HG03064 (cell line): ENCODE measurements around the gene CEP85.
"Not testable (repeated sequence)": the region's sequence is repeated elsewhere in the genome, so short reads cannot be mapped to it uniquely, and the experiment has no call there.

Source experiments
- ATAC-seq: cut with Tn5 transposase; IDR thresholded peaks from one replicate; pipeline ENCODE4 v1.9.1; 2021; ENCODE audit warnings: low read depth; ENCODE audit not compliant: unreplicated experiment

CEP85 gene

DNA sequence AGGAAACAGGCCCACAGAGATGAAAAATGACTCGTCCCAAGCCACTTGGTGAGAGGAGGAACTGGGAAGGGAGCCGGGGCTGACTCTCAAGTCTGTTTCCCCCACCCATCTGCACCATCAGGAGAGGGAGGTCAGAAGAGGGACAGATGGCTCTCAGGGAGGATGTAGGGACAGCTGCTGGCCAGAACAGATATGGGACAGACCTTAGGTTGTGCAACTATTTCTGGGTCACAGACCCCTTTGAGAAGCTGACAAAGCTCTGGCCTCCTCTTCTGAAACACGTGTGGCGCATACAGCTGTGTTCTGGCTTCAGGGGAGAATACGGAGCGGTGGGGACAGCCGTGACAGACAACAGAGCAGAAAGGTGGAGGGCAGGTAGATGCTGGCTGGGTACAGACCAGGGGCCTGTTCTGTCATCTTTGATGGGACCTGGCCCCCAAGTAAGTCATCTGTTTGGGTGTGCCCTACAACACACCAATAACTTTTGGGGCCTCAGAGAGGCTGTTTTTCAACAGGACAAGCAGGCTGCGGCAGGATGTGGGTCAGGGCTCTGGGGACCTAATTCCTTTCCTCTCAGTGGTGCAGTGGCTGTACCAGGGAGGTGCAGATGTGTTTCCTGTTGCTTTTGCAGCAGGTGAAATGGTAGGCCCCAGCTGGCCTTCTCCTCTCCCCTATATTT is 53.2 kb downstream of the CEP85 start:
- peak; percentile 39 for ATAC-seq

DNA sequence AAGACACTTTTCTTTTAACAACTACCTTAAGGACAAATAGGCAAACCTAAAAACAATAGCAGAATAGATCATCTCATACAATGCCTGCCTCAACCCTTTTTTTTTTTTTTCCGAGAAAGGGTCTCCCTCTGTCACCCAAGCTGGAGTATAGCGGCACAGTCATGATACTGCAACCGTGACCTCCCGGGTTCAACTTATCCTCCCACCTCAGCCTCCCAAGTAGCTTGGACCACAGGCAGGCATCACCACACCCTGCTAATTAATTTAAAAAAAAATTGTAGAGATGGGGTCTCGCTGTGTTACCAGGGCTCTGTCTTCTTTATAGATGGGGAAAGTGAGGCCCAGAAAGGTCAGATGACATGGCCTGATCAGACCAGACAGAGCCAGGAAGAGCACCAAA is 53.8 kb downstream of the CEP85 start:
- ATAC-seq = no peak

DNA sequence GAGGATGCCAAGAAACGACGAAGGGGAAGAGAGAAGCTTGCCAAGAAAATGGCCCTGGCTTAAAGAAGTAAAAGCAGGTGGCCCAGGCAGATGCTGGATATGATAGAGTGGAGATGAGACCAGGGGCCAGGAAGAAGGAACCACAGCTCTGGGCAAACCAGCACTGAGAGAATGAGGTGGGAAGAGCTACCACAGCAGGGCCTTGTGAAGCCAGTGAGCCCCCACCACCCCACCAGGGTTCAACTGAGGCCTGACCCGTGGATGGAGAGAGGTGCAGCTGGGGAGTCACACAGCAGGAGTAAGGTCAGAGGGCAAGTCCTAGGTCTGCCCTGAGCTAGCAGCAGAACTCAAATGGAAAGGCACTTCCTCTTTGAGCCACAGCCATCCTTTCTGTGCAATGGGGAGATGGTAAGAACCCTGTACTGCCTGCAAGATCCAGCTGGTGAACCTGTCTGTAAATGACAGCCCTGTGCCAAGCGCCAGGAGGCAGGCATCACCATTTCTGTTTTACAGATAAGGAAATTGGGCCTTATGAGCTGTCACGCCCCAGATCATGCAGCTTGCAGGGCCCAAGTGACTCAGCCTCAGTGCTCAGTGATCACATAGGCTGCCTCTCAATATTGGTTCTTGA is 54.4 kb downstream of the CEP85 start:
- ATAC-seq = no peak

DNA sequence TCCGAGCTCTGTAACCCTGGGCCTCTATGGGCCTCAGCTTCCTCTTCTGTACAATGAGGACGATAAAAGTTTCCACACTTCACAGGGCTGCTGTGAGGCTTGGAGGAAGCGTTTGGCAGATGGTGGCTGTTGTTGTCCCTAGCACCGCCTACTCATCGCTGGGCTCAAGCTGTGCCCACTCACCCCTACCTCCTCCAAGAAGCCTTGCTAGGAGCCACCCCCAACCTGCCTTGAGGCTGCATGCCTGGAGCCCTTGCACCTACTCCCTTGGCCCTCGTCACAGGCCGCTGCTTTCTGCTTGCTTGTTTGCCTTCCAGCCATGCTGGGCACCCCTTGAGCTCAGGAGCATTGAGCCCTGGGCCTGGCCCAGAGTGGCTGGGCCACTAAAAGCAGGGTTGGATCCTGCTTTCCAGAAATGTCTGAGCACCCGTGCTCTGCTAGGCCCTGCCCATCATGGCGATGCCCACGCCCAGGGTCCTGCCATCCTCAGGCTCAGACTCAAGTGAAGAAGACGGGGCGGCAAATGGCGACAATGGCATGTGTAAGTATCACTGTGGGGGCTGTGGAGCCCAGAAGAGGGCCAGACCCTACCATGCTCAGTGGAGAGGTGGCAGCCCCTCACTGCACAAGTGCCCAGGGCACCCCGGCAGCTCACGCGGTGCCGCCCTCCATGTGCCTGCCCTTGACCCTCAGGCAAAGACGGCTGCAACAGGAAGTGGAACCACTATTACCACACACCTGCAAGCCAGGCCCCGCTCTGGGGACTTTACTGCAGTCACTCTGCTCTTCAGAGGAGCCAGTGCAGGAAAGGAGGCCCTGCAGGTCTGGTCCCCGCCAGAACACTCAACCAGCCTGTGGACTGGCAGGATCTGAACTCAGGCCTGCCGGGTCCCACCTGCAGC is 55.4 kb downstream of the CEP85 start:
- no peak for ATAC-seq

DNA sequence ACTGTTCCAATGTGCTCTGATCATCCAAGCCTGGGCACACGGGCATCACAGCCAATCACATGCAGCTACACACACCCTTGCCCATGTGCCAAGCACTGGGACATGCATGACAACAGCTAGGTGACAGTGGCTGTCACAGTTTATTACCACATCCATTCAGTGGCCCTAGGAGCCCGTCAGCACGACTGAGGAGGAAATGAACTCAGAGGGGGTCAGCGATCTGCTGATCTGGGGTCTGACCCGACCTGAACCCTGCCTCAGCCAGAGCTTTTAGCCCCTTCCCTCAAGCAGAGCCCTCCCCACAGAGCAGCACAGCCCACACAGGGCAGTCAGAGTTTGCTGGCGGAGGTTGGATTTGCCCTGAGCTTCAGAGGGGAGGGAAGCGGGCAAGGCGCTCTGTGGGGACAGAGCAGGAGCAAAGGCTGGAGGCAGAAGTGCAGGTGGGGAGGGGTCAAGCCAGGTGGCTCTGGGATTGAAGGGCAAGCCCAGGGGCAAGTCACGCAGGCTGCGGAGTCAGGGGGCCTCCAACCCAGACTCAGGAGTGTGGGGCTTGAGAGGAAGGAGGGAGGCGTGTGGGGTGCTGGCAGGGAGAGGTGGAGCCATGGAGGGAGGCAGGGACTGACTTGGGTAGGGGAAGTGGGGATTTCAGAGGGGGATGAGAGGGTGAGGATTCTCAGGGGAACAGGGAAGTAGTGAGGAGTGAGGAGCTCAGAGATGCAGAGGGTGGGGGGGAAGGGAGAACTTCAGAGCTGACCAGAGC is 56.3 kb downstream of the CEP85 start:
- no peak for ATAC-seq

DNA sequence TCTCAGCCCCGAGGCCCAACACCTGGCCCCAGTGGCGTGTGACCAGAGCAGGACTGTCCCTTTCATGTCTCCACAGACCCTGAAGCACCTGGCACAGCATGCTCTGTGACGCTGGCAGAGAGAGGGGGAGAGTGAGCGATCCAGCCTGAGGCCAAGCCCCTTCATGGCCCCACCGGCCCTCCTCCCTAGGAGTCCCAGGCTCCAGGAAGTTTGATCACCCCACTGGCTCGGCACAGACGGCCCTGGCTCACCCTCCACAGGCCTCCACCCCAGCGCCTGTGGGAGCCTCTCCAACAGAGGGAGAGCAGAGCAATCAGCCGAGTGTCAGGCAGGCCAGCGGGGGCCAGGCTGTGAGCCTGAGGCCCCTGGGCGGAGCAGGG is 56.9 kb downstream of the CEP85 start:
- no peak for ATAC-seq

DNA sequence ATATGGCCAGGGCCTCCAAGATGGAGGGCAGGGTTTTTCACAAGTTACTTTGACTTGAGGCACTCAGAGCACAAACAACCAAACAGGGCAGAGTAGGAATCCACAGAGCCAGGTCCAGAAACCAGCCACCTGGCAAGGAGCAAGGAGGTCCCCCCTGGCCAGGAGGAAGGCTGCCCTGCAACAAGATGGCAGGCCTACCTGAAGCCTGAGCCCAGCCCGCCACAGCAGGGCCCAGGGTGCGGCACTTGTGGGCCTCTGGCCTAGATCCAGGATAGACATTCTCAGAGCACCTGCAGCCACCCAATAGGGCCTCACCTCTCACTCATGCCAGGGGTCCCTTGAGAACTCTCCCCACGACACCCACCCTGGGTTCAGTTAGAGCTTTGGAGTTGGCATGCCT is 57.4 kb downstream of the CEP85 start:
- ATAC-seq = no peak

DNA sequence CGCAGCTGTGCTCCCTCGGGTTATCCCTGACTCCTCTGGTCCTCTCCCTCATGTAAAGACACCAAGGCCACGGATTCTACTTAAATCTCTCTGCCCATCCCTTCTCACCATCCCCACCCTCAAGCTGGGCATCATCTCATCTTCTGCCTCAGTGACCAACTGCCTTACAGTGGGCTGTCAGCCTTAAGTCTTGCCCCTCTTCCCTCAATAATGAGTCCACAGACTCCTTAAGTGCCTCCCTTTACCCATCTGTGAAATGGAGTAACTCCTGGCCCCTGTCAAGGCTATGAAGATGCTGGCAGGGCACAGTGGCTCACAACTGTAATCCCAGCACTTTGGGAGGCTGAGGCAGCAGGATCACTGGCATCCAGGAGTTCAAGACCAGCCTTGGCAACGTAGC is 57.9 kb downstream of the CEP85 start:
- ATAC-seq = no peak

DNA sequence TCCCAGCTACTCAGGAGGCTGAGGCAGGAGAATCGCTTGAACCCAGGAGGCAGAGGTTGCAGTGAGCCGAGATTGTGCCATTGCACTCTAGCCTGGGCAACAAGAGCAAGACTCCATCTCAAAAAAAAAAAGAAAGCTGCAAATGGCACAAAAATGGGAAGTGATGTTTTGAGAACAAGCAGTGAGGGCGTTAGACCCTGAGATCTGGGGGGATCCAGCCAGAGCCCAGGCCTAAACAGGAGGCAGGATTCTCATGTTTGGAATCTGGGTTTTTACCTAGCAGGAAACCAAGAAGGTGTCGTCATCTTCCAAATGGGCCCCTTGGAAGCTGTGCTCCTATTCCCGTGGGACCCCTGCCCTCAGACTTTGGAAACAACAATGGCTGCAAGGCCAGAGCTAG is 58.7 kb downstream of the CEP85 start:
- ATAC-seq = not testable (repeated sequence)

DNA sequence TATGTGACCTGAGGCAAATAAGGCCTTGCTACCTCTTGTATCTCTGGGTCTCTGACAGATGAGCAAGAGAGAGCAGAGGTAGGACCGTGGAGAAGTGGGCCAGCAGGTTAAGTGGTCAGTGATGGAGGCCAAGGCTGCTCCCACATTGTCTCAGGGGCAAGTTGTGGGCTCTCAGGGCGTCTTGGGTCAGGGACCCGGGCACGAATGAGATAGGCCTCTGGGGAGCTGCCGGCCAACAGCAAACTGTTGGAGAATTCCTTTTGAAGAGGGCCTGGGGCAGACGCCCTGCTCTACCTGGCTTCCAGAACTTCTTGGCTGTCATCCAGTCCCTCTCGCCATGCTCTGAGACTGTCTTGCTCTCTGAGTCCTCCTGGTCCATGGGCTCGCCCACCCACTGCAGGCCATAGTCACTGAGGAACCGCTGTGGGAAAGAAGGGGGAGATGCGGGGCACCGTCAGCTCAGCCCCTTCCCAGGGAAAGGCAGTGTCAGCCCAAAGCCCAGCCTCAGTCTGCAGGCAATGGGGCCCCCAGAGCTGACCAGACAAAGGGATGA is 60.0 kb downstream of the CEP85 start:
- ATAC-seq = no peak

DNA sequence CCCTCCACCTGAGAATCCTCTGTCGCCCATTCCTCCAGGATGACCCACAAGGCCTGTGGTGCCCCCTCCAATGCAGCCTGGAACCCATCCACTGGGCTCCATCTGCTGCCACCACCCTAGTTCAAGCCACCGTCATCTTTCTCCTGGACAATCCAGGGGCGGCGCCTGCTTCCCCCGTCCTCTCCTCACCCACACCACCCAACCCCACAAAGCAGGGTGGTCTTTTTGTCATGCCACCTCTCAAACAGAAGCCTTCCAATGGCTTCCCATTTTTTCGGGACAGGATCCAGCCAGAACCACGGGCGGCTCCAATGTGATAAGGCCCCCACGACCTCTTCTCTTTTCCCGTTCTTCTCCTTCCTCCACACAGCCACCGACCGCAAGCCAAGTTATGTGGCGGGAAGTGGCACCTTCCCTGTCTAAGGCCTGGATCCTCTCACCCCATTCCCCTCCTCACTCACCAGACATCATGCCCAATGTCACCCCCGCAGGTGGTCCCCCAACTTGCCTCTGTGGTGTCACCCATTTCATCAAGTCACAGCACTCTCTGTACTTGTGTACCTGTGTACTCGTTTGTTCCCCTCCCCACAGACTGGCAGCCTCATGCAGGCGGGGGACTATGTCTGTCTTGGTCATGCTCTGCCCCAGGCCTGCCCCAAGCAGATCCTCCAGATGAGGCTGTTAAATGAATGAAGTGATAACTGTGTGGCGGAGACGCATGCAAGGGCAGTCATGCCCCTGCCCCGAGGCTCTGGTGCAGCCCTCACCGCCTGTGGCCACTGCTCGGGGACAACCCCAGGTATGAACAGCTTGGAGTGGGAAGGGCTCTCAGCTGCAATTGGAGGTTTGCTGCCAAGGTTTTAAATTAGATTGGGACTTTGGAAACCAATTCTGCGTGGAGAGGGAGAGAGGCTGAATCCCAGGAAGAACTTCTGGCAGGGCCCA is 61.5 kb downstream of the CEP85 start:
- no peak for ATAC-seq

DNA sequence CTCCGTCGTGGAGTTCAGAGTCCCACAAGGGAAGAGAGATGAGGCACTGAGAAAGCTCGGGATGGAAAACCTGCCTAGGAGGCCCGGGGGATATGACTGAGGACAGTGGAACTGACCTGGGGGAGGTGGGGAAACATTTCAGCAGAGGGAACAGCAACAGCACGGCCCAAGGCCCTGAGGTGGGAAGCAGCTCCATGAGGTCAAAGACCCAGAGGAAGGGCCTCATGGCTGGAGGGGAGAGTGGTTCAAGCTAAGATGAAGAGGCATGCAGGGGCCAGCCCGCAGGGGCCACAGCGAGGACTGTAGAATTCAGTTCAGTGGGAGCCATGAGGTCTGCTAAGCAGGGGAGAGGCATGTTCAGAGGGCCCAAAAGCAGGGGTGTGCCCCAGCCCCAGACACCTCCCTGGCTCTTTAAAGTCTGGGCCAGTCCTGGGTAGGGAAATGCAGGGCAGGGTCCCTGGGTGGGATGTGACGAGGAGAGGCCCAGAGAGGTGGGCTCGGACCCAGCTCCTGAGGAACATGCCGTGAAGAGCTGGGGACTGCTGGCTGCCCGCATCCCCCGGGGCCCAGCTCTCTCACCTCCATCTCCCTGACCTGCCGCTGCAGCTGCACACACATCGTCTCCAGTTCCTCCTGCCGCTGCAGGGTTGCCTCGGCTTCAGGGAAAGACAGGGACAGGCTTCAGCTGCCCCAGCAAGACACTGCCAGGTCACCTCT is 62.5 kb downstream of the CEP85 start:
- no peak for ATAC-seq

DNA sequence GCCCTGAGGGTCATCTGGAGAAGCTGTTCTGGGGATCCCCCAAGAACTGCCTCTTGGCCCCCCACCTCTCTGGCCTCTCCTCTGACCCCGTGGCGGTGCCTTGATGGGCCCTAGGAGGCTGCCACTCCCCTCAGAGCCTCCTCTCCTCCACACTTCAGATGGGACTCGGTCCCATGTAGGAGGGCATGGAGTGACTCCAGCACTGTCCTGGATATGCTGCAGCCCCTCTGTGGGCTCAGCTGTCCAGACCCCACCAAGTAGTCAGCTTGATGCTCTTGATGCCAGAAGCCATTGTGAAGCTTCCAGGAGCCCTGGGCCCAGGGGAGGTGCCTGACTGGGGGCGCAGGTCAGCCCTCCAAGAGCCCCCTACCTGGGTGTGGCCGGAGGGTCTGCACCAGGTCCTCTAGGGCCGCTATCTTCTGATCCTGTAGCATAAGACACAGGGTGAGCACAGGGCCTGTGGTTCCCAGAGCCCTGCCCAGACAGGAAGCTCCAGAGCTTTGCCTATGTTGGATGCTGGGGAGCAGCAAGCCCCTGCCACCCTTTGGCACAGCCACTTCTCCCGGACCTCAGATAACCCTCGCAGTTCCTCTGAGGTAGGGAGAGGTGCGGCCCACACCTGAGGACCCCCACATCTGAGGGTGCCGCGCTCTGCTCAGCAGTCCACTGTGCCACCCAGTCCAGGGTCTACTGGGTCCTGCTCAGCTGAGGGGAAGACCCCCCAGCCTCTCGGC is 63.2 kb downstream of the CEP85 start:
- no peak for ATAC-seq

DNA sequence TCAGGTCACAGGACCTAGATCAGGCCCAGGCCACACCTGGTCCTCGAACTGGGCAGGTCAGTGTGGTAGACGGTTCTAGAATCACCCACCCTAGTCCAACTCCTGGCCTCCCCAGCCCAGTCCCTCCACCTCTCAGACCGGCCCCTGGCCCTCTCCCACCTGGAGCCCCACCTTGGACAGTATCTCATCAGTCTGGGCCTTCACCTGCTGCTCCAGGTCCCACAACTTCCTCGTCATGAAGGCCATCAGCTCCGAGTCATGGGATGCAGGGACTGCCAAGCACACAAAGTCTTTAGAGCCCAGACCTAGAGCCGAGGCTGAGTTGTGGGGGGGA is 63.8 kb downstream of the CEP85 start:
- ATAC-seq = no peak

DNA sequence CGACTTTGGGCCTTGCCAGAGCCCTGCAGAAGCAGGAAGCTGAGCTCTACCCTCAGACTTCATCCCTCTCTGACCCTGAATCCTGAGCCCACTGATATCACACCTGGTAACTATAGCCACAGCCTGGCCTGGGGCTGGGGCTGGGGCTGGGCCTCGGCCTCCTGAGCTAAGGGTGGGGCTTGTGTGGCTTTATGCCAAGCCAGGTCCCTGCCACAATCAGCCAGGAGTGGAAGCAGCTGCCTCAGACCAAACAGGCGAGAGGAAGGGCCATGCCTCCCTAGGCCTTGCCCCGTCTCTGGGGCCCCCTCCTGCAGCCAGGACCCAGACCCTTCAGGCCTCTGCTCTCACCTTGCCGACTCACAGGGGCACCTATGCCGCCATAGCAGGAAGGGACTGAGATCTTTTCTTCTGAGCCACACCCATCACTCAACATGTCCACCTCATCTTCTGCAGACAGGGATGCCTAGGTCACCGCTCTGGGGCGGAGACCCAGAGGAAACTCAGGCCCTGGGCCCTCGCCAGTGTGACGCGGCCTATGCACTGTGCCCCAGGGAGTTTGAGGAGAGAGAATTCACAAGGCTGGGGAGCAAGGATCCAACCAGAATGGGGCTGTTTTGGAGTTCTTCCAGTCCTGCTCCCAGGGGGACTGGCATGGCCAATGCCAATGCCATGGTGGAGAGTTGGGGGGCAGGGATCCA is 66.7 kb downstream of the CEP85 start:
- ATAC-seq = no peak

DNA sequence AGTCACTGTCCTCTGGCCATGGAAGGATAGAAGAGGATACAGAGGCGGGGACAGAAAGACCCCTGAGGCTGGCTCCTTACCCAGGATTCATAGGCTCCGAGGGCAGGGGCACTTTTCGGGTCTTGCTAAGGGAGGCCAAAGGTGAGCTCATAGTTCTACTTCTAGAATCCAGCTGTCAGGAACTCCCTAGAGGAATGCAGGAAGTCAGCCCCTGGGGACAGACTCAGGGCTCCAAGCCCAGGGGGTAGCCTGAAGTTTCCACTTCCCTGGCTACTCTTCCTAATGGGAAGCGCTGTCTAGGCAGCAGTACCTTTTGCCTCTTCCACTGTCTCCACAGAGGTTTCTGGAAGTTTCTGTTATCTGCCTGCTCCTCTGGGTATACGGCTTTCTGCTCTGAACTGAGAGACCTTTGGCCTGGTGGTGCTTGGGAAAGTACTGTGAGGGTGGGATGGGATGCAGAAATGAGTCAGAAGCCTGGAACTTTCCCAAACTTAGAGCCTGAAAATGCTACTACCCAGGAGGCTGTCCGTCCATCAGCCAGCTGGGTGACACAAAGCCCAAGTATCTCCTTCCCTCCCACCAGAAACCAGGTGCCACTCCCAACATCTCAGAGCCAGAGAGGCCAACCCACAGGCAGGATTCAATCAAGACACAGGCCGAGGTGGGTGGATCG is 68.9 kb downstream of the CEP85 start:
- no peak for ATAC-seq

DNA sequence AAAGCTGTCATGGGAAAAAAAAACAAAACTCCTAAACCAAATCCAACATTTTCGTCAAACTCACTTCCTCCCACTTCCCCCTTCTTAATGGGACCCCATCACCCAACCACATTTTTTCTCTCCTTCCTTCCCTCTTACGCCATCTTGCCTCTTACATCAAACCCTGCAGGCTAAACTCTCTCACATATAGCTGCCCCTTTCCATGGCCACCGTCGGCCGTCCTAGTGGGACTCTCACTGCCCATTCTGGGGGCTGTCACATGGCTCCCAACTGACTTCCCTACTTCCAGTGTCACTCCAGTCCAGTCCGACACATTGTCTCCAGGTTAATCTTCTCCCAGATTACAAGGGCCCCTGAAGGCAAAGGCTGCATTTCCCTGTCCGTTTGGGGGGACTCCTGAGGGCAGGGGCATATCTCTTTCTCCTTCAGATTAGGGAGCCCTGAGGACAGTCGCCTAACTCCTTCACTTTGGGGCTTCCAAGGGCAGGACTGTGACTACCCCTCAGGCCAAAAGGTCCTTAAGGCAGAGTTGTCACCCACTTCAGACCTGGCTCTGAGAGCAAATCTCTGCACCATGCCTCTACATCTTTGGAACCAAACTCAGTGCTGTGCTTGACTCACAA is 71.8 kb downstream of the CEP85 start:
- no peak for ATAC-seq
